Smooth muscle cell (in vitro differentiated cells): ENCODE measurements around the gene DDX4. TPM values are rescaled to one million over a fixed set of nuclear protein-coding genes. Genes with fewer than 3 reads are reported as not detected.

Source experiments
- DNase-seq: peaks from one replicate; lab custom pipeline; 2025; ENCODE audit not compliant: unreplicated experiment; lab: John Stamatoyannopoulos, UW
- H2AFZ ChIP-seq: fragments of 200-600 bp; sonication (generic); 2 replicates; pipeline ENCODE4 v1.6.0; 2016; ENCODE audit warnings: antibody characterized with exemption, low read depth, mild to moderate bottlenecking
- H3F3A ChIP-seq: fragments of 200-600 bp; sonication (generic); 2 replicates; pipeline ENCODE4 v1.6.0; 2017; ENCODE audit warnings: antibody characterized with exemption, low read depth
- H3K27ac ChIP-seq: fragments of 200-600 bp; sonication (generic); 2 replicates; pipeline ENCODE4 v1.5.1; 2016; ENCODE audit warnings: low read depth, mild to moderate bottlenecking
- H3K27me3 ChIP-seq: fragments of 200-600 bp; sonication (generic); 2 replicates; pipeline ENCODE4 v1.6.1; 2016; ENCODE audit warnings: low read depth, mild to moderate bottlenecking
- H3K36me3 ChIP-seq: fragments of 200-600 bp; sonication (generic); 2 replicates; pipeline ENCODE4 v1.5.1; 2016; ENCODE audit warnings: low read depth
- H3K4me1 ChIP-seq: fragments of 200-600 bp; sonication (generic); 2 replicates; pipeline ENCODE4 v1.5.1; 2016; ENCODE audit warnings: low read depth
- H3K4me2 ChIP-seq: fragments of 200-600 bp; sonication (generic); 2 replicates; pipeline ENCODE4 v1.6.0; 2016; ENCODE audit warnings: mild to moderate bottlenecking
- H3K4me3 ChIP-seq: fragments of 200-600 bp; sonication (generic); 2 replicates; pipeline ENCODE4 v1.5.1; 2016; ENCODE audit warnings: mild to moderate bottlenecking
- H3K79me2 ChIP-seq: fragments of 200-600 bp; sonication (generic); 2 replicates; pipeline ENCODE4 v1.6.0; 2016; ENCODE audit warnings: low read depth, mild to moderate bottlenecking
- H3K9ac ChIP-seq: fragments of 200-600 bp; sonication (generic); 2 replicates; pipeline ENCODE4 v1.6.0; 2016; ENCODE audit warnings: low read depth
- H3K9me3 ChIP-seq: fragments of 200-600 bp; sonication (generic); replicated peaks from 2 replicates; pipeline ENCODE4 v1.5.1; 2016; ENCODE audit warnings: low read depth
- H4K20me1 ChIP-seq: fragments of 200-600 bp; sonication (generic); 2 replicates; pipeline ENCODE4 v1.6.0; 2016; ENCODE audit warnings: low read depth
- CTCF ChIP-seq: fragments of 200-600 bp; sonication (generic); IDR thresholded peaks from 2 replicates; pipeline ENCODE4 v1.5.1; 2017; ENCODE audit warnings: borderline replicate concordance, mild to moderate bottlenecking, antibody characterized with exemption; ENCODE audit not compliant: insufficient read depth, poor library complexity, severe bottlenecking
- WGBS: methylation state at CpG from one replicate; pipeline ENCODE4 v1.1.7; 2016; ENCODE audit warnings: low lambda C conversion rate; 5-methylcytosine and 5-hydroxymethylcytosine counted together
- polyA plus RNA-seq: library from polyadenylated mRNA; unstranded; fragments of >200 nt; fragmentation: Nextera tagmentation; extraction: Ambion mirVana; gene quantifications from 2 replicates; pipeline ENCODE4 v1.2.1, GENCODE V29; 2016
- total RNA-seq: library from RNA; depleted of rRNA; stranded (reverse); fragments of >200 nt; gene quantifications from 2 replicates; pipeline ENCODE4 v1.2.3, GENCODE V29; 2014

Gene DDX4
- total and polyA plus RNA-seq, 2 experiments from 2014 or later = 0.09 TPM; not detected in 1

- H3K36me3 ChIP-seq = no peaks in the 10 kb centered on the region
- no peaks in the 10 kb centered on the region for H3K9me3 ChIP-seq
- H3F3A ChIP-seq = peaks cover 7% of the 10 kb centered on the region
- peaks cover 11% of the 10 kb centered on the region for H3K4me1 ChIP-seq
- peak overlapping the region; percentile 49 for H3K27ac ChIP-seq
- no peaks in the 10 kb centered on the region for H3K27me3 ChIP-seq
- H3K4me2 ChIP-seq = peak overlapping the region; percentile 9
- H2AFZ ChIP-seq = no peak overlapping the region
- H3K9ac ChIP-seq = no peak overlapping the region
- TF ChIP-seq CTCF = no peak
- H3K4me3 ChIP-seq = no peak overlapping the region
- DNase-seq = no peak
- no peaks in the 10 kb centered on the region for H4K20me1 ChIP-seq
- 68% methylated on average over 3 of the region's 3 CpGs for WGBS
- H3K79me2 ChIP-seq = no peaks in the 10 kb centered on the region
Measured at GRCh38 chr5:55853041-55853670, 115.3 kb downstream of the DDX4 start.

GRCh38 chr5:55853818-55854217 is 116.0 kb downstream of the DDX4 start:
- Histone ChIP-seq H3K4me2 (peak overlapping the region; percentile 9), H3K27me3 (no peaks in the 10 kb centered on the region), H3K9me3 (no peaks in the 10 kb centered on the region), H3F3A (peaks cover 7% of the 10 kb centered on the region), H4K20me1 (no peaks in the 10 kb centered on the region), H3K4me3 (no peak overlapping the region), H3K79me2 (no peaks in the 10 kb centered on the region), H3K4me1 (peaks cover 12% of the 10 kb centered on the region), H3K27ac (peak overlapping the region; percentile 49), H3K36me3 (no peaks in the 10 kb centered on the region), H2AFZ (no peak overlapping the region), H3K9ac (no peak overlapping the region)
- no peak for TF ChIP-seq CTCF
- WGBS = 21% methylated on average over 3 of the region's 3 CpGs
- DNase-seq = no peak

- no peaks in the 10 kb centered on the region for H3K27me3 ChIP-seq
- H4K20me1 ChIP-seq = no peaks in the 10 kb centered on the region
- no peak overlapping the region for H3K4me3 ChIP-seq
- H3K9me3 ChIP-seq = no peaks in the 10 kb centered on the region
- peaks cover 7% of the 10 kb centered on the region for H3F3A ChIP-seq
- peak overlapping the region; percentile 1 for H3K27ac ChIP-seq
- H3K9ac ChIP-seq = no peak overlapping the region
- peak overlapping the region; percentile 46 for H3K4me2 ChIP-seq
- no peak for TF ChIP-seq CTCF
- no peak for DNase-seq
- H2AFZ ChIP-seq = peak overlapping the region; percentile 55
- peaks cover 12% of the 10 kb centered on the region for H3K4me1 ChIP-seq
- H3K36me3 ChIP-seq = no peaks in the 10 kb centered on the region
- 45% methylated on average over 5 of the region's 5 CpGs for WGBS
- H3K79me2 ChIP-seq = no peaks in the 10 kb centered on the region
Measured at GRCh38 chr5:55855509-55855908, 117.6 kb downstream of the DDX4 start.
